Urinary bladder (tissue), 4 donors: ENCODE measurements around the gene FAHD1. TPM values are rescaled to one million over a fixed set of nuclear protein-coding genes. Genes with fewer than 3 reads are reported as not detected.
"Not testable (repeated sequence)": the region's sequence is repeated elsewhere in the genome, so short reads cannot be mapped to it uniquely, and the experiment has no call there.

ENCODE experiments used
- DNase-seq: peaks from one replicate; pipeline ENCODE4 v3.0.0-alpha.2; 2015; ENCODE audit errors: extremely low spot score
- H3K27ac ChIP-seq: one replicate; pipeline ENCODE4 v1.5.1; 2013; ENCODE audit warnings: low read depth, mild to moderate bottlenecking, moderate library complexity
- H3K36me3 ChIP-seq: one replicate; pipeline ENCODE4 v1.6.1; 2013; ENCODE audit warnings: mild to moderate bottlenecking, moderate library complexity; ENCODE audit not compliant: insufficient read depth
- H3K4me1 ChIP-seq: one replicate; pipeline ENCODE4 v1.6.1; 2013; ENCODE audit warnings: mild to moderate bottlenecking, moderate library complexity; ENCODE audit not compliant: insufficient read depth
- H3K4me3 ChIP-seq: one replicate; pipeline ENCODE4 v1.5.1; 2013; ENCODE audit warnings: low read depth, low read length
- WGBS: extraction: QIAGEN DNeasy Blood & Tissue Kit; methylation state at CpG from one replicate; pipeline ENCODE4 v1.1.7; 2013; 5-methylcytosine and 5-hydroxymethylcytosine counted together
- polyA plus RNA-seq: library from polyadenylated mRNA; stranded (reverse); fragments of 200-250 nt; gene quantifications from one replicate; pipeline ENCODE4 v1.2.3, GENCODE V29; 2013
- total RNA-seq: library from RNA; depleted of rRNA; stranded (reverse); fragments of >200 nt; gene quantifications from one replicate; pipeline ENCODE4 v1.2.3, GENCODE V29; 2014
- donor health status: healthy with polysubstance abuse.
- donor health status: healthy.

The FAHD1 gene
- total and polyA plus RNA-seq, 2 donors = 34.0 to 35.2 TPM

- DNase-seq = no peak
- H3K36me3 ChIP-seq = no peaks in the 10 kb centered on the region
- H3K4me3 ChIP-seq = no peak overlapping the region
- H3K4me1 ChIP-seq = no peaks in the 10 kb centered on the region
- WGBS = 64% methylated on average over 5 of the region's 5 CpGs
- no peak overlapping the region for H3K27ac ChIP-seq
These were observed 34.7 kb downstream of the FAHD1 start for GRCh38 chr16:1861730-1862129.

GRCh38 chr16:1862394-1862793, 35.4 kb downstream of the FAHD1 start:
- H3K36me3 ChIP-seq = no peaks in the 10 kb centered on the region
- H3K4me1 ChIP-seq = no peaks in the 10 kb centered on the region
- no peak overlapping the region for H3K27ac ChIP-seq
- WGBS = 81% methylated on average over 9 of the region's 9 CpGs
- DNase-seq = no peak
- H3K4me3 ChIP-seq = no peak overlapping the region

- WGBS = 14% methylated on average over 4 of the region's 4 CpGs
- DNase-seq = no peak
- Histone ChIP-seq H3K36me3 (no peaks in the 10 kb centered on the region), H3K27ac (no peak overlapping the region), H3K4me3 (no peak overlapping the region), H3K4me1 (no peaks in the 10 kb centered on the region)
These were observed 36.9 kb downstream of the FAHD1 start for GRCh38 chr16:1863681-1864460.

DNA sequence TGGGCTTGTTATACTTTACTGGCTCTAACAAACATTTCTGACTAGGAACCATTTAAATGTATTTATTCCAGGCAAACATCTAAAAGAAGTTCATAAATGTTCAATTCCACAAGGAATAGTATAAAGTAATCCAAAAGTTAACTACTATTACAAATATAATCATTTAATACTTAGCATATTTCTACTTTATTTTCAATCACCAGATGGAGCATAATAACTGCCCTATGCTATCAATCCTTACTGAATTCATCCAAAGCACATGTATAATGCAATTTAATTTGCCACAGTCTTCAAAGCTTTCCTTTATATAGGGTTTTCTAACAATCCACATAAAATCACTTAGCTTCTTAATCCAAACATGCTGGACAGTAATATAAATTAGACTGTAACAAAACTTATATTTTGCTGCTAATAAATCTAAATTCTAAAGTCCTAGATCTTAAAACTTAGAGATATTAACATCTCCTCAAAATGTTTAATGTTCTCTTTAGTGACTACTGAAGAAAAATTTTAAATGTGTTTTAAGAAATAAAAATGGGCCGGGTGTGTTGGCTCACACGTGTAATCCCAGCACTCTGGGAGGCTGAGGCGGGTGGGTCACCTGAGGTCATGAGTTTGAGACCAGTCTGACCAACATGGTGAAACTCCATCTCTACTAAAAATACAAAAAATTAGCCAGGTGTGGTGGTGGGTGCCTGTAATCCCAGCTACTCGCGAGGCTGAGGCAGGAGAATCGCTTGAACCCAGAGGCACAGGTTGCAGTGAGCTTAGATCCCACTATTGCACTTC, 39.1 kb downstream of the FAHD1 start:
- whole genome bisulfite sequencing = 58% methylated on average over 6 of the region's 6 CpGs
- H3K27ac ChIP-seq = no peak overlapping the region
- DNase-seq = no peak
- no peaks in the 10 kb centered on the region for H3K4me1 ChIP-seq
- H3K36me3 ChIP-seq = no peaks in the 10 kb centered on the region
- H3K4me3 ChIP-seq = no peak overlapping the region

GRCh38 chr16:1870365-1871082, 43.5 kb downstream of the FAHD1 start:
- no peak for DNase-seq
- Histone ChIP-seq H3K4me1 (no peaks in the 10 kb centered on the region), H3K4me3 (no peak overlapping the region), H3K36me3 (no peaks in the 10 kb centered on the region), H3K27ac (no peak overlapping the region)
- 50% methylated on average over 9 of the region's 9 CpGs for WGBS

GRCh38 chr16:1871974-1872635, 45.1 kb downstream of the FAHD1 start, which contains the start of gene MEIOB:
MEIOB (minus strand) TSS chr16:1872164; CDS start chr16:1868175, 3,989 bp downstream.
- no peak for DNase-seq
- Histone ChIP-seq H3K4me1 (no peaks in the 10 kb centered on the region), H3K27ac (no peak within 1 kb of the TSS), H3K36me3 (no peaks in the 10 kb centered on the region), H3K4me3 (no peak within 1 kb of the TSS)
- 4% methylated on average over 67 of the region's 68 CpGs for WGBS

DNA sequence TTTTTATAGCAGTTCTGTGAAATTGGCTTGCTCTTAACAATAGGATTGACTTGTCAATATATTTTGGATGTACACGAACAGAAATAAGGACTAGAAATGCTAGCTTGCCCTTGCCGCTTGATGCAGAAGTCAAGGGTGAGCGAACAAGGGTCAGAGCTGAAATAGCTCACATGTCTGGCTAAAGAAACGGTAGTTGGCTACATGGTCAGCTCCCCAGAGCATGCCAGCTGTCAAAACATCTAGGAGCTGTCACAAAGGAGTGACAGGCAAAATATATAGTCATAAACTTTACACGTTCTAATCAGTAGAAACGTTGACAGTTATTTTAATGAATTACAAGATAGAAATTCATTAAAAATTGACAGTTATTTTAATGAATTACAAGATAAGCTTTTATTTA, 47.8 kb downstream of the FAHD1 start:
- H3K4me1 ChIP-seq = no peaks in the 10 kb centered on the region
- no peak overlapping the region for H3K27ac ChIP-seq
- WGBS = 54% methylated on average over 6 of the region's 6 CpGs
- H3K36me3 ChIP-seq = no peaks in the 10 kb centered on the region
- H3K4me3 ChIP-seq = no peak overlapping the region
- DNase-seq = no peak

DNA sequence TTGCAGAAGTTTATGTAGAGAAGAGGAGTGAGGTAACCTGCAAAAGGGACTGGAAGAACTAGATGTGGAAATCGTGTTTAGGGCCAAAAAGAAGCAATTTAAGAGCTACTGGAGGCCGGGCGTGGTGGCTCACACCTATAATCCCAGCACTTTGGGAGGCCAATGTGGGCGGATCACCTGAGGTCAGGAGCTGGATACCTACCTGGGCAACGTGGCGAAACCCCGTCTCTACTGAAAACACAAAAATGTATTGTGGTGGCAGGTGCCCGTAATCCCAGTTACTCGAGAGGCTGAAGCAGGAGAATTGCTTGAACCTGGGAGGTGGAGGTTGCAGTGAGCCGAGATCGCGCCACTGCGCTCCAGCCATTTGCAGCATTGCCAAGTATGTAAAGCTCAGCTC, 49.1 kb downstream of the FAHD1 start:
- not testable (repeated sequence) for H3K4me3 ChIP-seq, H3K4me1 ChIP-seq, H3K36me3 ChIP-seq, H3K27ac ChIP-seq, DNase-seq
- 86% methylated on average over 13 of the region's 13 CpGs for WGBS

GRCh38 chr16:1876468-1876867, 49.5 kb downstream of the FAHD1 start:
- H3K4me1 ChIP-seq = no peaks in the 10 kb centered on the region
- no peak for DNase-seq
- H3K4me3 ChIP-seq = no peak overlapping the region
- no peak overlapping the region for H3K27ac ChIP-seq
- H3K36me3 ChIP-seq = no peaks in the 10 kb centered on the region
- 78% methylated on average over 7 of the region's 7 CpGs for WGBS

DNA sequence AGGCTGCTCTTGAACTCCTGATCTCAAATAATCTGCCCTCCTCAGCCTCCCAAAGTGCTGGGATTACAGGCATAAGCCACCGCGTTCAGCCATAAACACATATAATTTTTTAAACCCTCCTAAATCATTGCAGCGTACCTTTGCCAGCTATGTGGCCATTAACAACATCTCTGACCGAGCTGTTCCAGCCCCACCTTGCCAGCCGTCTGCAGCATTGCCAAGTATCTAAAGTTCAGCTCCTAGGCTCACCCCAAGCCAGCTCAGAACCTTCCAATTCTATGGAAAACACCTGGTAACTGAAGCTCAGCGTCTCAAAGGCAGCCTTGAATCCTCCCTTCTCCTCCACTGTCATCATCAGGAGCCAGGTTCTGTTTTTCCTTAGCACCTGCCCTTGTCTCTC, 50.1 kb downstream of the FAHD1 start:
- no peaks in the 10 kb centered on the region for H3K36me3 ChIP-seq
- H3K4me3 ChIP-seq = no peak overlapping the region
- no peak overlapping the region for H3K27ac ChIP-seq
- H3K4me1 ChIP-seq = no peaks in the 10 kb centered on the region
- WGBS = 49% methylated on average over 6 of the region's 6 CpGs
- no peak for DNase-seq

DNA sequence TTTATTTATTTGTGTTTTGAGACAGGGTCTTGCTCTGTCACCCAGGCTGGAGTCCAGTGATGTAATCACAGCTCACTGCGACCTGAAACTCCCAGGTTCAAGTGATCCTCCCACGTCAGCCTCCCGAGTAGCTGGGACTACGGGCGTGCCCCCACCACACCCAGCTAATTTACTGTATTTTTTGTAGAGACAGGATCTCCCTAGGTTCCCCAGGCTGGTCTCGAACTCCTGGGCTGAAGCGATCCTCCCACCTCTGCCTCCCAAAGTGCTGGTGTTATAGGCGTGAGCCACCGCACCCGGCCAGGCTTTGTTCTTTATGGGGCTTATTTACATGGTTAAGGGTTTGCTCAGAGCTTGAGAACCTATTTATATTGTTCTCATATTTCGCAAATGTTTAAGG, 50.8 kb downstream of the FAHD1 start:
- DNase-seq = no peak
- H3K27ac ChIP-seq = no peak overlapping the region
- no peaks in the 10 kb centered on the region for H3K4me1 ChIP-seq
- H3K4me3 ChIP-seq = no peak overlapping the region
- no peaks in the 10 kb centered on the region for H3K36me3 ChIP-seq
- 60% methylated on average over 11 of the region's 11 CpGs for WGBS

DNA sequence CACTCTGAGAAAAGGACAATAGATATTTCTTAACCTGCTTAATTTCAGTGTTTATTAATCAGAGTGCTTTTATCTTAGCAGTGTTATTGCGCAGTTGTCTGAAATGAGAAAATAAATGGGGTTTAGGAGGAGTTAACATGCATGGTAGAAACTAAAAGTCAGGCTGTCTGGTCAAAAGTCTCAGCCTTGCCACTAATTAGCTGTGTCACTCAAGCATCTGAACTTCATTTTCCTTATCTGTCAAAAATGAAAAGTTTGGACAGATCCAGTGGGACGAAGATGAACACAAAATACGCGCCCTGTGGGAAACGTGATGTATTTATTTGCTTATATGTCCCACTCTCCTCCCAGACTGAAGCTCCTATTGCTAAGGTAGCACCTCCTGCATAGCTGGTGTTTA, 51.2 kb downstream of the FAHD1 start:
- no peaks in the 10 kb centered on the region for H3K4me1 ChIP-seq
- no peaks in the 10 kb centered on the region for H3K36me3 ChIP-seq
- DNase-seq = no peak
- no peak overlapping the region for H3K27ac ChIP-seq
- no peak overlapping the region for H3K4me3 ChIP-seq
- WGBS = 75% methylated on average over 5 of the region's 5 CpGs
